WTC11 (cell line): ENCODE results near the gene SH3GL3. TPM values are rescaled to one million over a fixed set of nuclear protein-coding genes. Genes with fewer than 3 reads are reported as not detected.

Experiments used
- ATAC-seq: fragments of 200-7000 bp; cut with Tn5 transposase; 2 replicates; pipeline ENCODE4 v1.10.0; 2021; ENCODE audit warnings: mild to moderate bottlenecking, moderate library complexity
- CTCF ChIA-PET: fragments of 300-600 bp; sonication (Branson Sonifier 250); formaldehyde crosslinking; loops from one replicate; lab custom pipeline; 2021; ENCODE audit warnings: antibody characterized with exemption; lab: Charles Lee
- POLR2A ChIA-PET: fragments of 350-600 bp; sonication (Branson Sonifier 250); formaldehyde crosslinking; loops from one replicate; lab custom pipeline; 2021; ENCODE audit warnings: antibody characterized with exemption; lab: Charles Lee
- DNase-seq: peaks from one replicate; pipeline ENCODE4 v3.0.0; 2021; ENCODE audit warnings: low spot score
- H3K27ac Mint-ChIP-seq: 2 replicates; pipeline ENCODE4 v1.8.0; 2021; ENCODE audit warnings: mixed read lengths
- H3K27me3 Mint-ChIP-seq: 2 replicates; pipeline ENCODE4 v1.8.0; 2021; ENCODE audit warnings: low read depth, mild to moderate bottlenecking, moderate library complexity, mixed read lengths
- H3K36me3 Mint-ChIP-seq: 2 replicates; pipeline ENCODE4 v1.8.0; 2021; ENCODE audit warnings: mixed read lengths
- H3K4me1 Mint-ChIP-seq: 2 replicates; pipeline ENCODE4 v1.8.0; 2022; ENCODE audit warnings: mixed read lengths
- H3K4me3 Mint-ChIP-seq: 2 replicates; pipeline ENCODE4 v1.8.0; 2021; ENCODE audit warnings: mild to moderate bottlenecking, moderate library complexity, mixed read lengths
- H3K9me3 Mint-ChIP-seq: 2 replicates; pipeline ENCODE4 v1.8.0; 2021; ENCODE audit warnings: mixed read lengths
- CREM ChIP-seq: sonication (generic); formaldehyde crosslinking; IDR thresholded peaks from 2 replicates; pipeline ENCODE4 v1.8.1; 2022; ENCODE audit warnings: mild to moderate bottlenecking, missing genetic modification reagents, moderate library complexity
- ETV6 ChIP-seq: sonication (generic); formaldehyde crosslinking; IDR thresholded peaks from 2 replicates; pipeline ENCODE4 v1.8.1; 2022; ENCODE audit warnings: mild to moderate bottlenecking, missing genetic modification reagents
- IRF2 ChIP-seq: sonication (generic); formaldehyde crosslinking; IDR thresholded peaks from 2 replicates; pipeline ENCODE4 v1.8.0; 2022; ENCODE audit warnings: low read depth, missing genetic modification reagents, borderline replicate concordance
- KAT7 ChIP-seq: sonication (generic); formaldehyde crosslinking; IDR thresholded peaks from 2 replicates; pipeline ENCODE4 v1.8.1; 2023; ENCODE audit warnings: missing genetic modification reagents, mild to moderate bottlenecking, borderline replicate concordance
- MXD4 ChIP-seq: fragments of 250-450 bp; sonication (Bioruptor Pico); IDR thresholded peaks from 2 replicates; pipeline ENCODE4 v1.8.0; 2021; ENCODE audit warnings: mild to moderate bottlenecking, moderate library complexity, borderline replicate concordance
- NFE2L1 ChIP-seq: sonication (generic); formaldehyde crosslinking; IDR thresholded peaks from 2 replicates; pipeline ENCODE4 v1.8.1; 2023; ENCODE audit warnings: missing genetic modification reagents
- TEAD4 ChIP-seq: sonication (generic); formaldehyde crosslinking; IDR thresholded peaks from 2 replicates; pipeline ENCODE4 v1.8.0; 2022; ENCODE audit warnings: mild to moderate bottlenecking, missing genetic modification reagents
- ZNF396 ChIP-seq: fragments of 250-450 bp; sonication (Bioruptor Pico); IDR thresholded peaks from 2 replicates; pipeline ENCODE4 v1.8.0; 2021; ENCODE audit warnings: mild to moderate bottlenecking, moderate library complexity, borderline replicate concordance
- ZNF416 ChIP-seq: fragments of 250-450 bp; sonication (Bioruptor Pico); IDR thresholded peaks from 2 replicates; pipeline ENCODE4 v1.9.0; 2021; ENCODE audit warnings: mild to moderate bottlenecking, inconsistent platforms
- ZNF423 ChIP-seq: fragments of 250-450 bp; sonication (Bioruptor Pico); IDR thresholded peaks from 2 replicates; pipeline ENCODE4 v2.1.2; 2022; ENCODE audit warnings: mild to moderate bottlenecking, moderate library complexity
- ZNF671 ChIP-seq: fragments of 250-450 bp; sonication (Bioruptor Pico); IDR thresholded peaks from 2 replicates; pipeline ENCODE4 v1.8.0; 2021; ENCODE audit warnings: mild to moderate bottlenecking
- total RNA-seq: library from RNA; stranded (reverse); gene quantifications from 3 replicates; pipeline ENCODE4 v1.2.3, GENCODE V29; 2021
- TF ChIP-seq, protein P1 (sequence below): fragments of 200-600 bp; IDR thresholded peaks from 2 replicates; pipeline ENCODE4 v1.8.0; 2022; ENCODE audit warnings: antibody characterized with exemption
- TF ChIP-seq, protein P2 (sequence below): sonication (generic); formaldehyde crosslinking; IDR thresholded peaks from 2 replicates; pipeline ENCODE4 v1.8.1; 2022; ENCODE audit warnings: missing genetic modification reagents, borderline replicate concordance
- TF ChIP-seq, protein P3 (sequence below): fragments of 250-450 bp; sonication (Bioruptor Pico); IDR thresholded peaks from 2 replicates; pipeline ENCODE4 v1.9.0; 2021; ENCODE audit warnings: mild to moderate bottlenecking
- TF ChIP-seq, protein P4 (sequence below): sonication (generic); formaldehyde crosslinking; IDR thresholded peaks from 2 replicates; pipeline ENCODE4 v1.8.0; 2022; ENCODE audit warnings: mild to moderate bottlenecking, missing genetic modification reagents
- TF ChIP-seq, protein P5 (sequence below): sonication (generic); formaldehyde crosslinking; IDR thresholded peaks from 2 replicates; pipeline ENCODE4 v1.8.1; 2023; ENCODE audit warnings: mild to moderate bottlenecking, missing genetic modification reagents, moderate library complexity
- TF ChIP-seq, protein P6 (sequence below): fragments of 250-450 bp; sonication (Bioruptor Pico); IDR thresholded peaks from 2 replicates; pipeline ENCODE4 v1.9.0; 2021; ENCODE audit warnings: mild to moderate bottlenecking, borderline replicate concordance

Gene SH3GL3
- total RNA-seq, 1 experiment from 2014 or later, result 9.2 TPM

DNA sequence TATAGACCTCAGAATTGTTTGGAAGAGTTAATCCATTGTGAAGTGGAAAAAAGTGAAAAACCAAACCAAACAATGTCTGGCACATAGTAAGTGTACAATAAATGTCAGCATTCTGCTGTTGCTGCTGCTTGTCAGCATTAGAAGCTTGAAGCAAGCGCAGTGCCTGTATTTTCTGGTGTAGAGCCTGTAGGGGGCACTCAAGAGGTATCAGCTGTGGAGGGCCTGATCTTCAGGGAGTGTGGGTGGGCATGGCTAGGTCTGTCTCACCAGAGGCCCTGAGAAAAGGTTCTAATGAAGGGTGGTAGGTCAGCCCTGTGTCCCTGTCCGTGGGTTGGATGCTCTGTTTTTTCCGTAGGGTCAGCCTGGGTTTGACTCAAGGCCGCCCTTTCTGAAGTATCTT is 210.4 kb downstream of the SH3GL3 start:
- ATAC-seq (peak; percentile 19), DNase-seq (peak; percentile 48)
- TF ChIP-seq, protein P1, sequence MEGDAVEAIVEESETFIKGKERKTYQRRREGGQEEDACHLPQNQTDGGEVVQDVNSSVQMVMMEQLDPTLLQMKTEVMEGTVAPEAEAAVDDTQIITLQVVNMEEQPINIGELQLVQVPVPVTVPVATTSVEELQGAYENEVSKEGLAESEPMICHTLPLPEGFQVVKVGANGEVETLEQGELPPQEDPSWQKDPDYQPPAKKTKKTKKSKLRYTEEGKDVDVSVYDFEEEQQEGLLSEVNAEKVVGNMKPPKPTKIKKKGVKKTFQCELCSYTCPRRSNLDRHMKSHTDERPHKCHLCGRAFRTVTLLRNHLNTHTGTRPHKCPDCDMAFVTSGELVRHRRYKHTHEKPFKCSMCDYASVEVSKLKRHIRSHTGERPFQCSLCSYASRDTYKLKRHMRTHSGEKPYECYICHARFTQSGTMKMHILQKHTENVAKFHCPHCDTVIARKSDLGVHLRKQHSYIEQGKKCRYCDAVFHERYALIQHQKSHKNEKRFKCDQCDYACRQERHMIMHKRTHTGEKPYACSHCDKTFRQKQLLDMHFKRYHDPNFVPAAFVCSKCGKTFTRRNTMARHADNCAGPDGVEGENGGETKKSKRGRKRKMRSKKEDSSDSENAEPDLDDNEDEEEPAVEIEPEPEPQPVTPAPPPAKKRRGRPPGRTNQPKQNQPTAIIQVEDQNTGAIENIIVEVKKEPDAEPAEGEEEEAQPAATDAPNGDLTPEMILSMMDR, result peak; percentile 45; the same call in 1 of the 2 replicates
- TF ChIP-seq, protein P2, sequence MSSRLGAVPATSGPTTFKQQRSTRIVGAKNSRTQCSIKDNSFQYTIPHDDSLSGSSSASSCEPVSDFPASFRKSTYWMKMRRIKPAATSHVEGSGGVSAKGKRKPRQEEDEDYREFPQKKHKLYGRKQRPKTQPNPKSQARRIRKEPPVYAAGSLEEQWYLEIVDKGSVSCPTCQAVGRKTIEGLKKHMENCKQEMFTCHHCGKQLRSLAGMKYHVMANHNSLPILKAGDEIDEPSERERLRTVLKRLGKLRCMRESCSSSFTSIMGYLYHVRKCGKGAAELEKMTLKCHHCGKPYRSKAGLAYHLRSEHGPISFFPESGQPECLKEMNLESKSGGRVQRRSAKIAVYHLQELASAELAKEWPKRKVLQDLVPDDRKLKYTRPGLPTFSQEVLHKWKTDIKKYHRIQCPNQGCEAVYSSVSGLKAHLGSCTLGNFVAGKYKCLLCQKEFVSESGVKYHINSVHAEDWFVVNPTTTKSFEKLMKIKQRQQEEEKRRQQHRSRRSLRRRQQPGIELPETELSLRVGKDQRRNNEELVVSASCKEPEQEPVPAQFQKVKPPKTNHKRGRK (CRISPR knock-in tag), result no peak
- TF ChIP-seq, protein P3, sequence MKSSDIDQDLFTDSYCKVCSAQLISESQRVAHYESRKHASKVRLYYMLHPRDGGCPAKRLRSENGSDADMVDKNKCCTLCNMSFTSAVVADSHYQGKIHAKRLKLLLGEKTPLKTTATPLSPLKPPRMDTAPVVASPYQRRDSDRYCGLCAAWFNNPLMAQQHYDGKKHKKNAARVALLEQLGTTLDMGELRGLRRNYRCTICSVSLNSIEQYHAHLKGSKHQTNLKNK (CRISPR knock-in tag), result no peak
- TF ChIP-seq IRF2 (CRISPR knock-in tag) (no peak), CREM (CRISPR knock-in tag) (no peak)
- TF ChIP-seq, protein P4, sequence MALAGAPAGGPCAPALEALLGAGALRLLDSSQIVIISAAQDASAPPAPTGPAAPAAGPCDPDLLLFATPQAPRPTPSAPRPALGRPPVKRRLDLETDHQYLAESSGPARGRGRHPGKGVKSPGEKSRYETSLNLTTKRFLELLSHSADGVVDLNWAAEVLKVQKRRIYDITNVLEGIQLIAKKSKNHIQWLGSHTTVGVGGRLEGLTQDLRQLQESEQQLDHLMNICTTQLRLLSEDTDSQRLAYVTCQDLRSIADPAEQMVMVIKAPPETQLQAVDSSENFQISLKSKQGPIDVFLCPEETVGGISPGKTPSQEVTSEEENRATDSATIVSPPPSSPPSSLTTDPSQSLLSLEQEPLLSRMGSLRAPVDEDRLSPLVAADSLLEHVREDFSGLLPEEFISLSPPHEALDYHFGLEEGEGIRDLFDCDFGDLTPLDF (CRISPR knock-in tag), result no peak
- Mint-ChIP-seq H3K4me3 (no peak overlapping the region), H3K4me1 (peaks cover 4% of the 10 kb centered on the region; the same call in 1 of the 2 replicates), H3K27ac (no peak overlapping the region), H3K9me3 (no peaks in the 10 kb centered on the region), H3K36me3 (no peaks in the 10 kb centered on the region), H3K27me3 (peaks cover 42% of the 10 kb centered on the region)
- POLR2A ChIA-PET, result no interaction called here
- CTCF ChIA-PET, result interaction anchor here (0.6 to 2.1 kb wide), 27 partner anchors 8 to 475 kb away, joined by 3 to 16 read pairs (median 4); partner anchors contain the start of gene SH3GL3

DNA sequence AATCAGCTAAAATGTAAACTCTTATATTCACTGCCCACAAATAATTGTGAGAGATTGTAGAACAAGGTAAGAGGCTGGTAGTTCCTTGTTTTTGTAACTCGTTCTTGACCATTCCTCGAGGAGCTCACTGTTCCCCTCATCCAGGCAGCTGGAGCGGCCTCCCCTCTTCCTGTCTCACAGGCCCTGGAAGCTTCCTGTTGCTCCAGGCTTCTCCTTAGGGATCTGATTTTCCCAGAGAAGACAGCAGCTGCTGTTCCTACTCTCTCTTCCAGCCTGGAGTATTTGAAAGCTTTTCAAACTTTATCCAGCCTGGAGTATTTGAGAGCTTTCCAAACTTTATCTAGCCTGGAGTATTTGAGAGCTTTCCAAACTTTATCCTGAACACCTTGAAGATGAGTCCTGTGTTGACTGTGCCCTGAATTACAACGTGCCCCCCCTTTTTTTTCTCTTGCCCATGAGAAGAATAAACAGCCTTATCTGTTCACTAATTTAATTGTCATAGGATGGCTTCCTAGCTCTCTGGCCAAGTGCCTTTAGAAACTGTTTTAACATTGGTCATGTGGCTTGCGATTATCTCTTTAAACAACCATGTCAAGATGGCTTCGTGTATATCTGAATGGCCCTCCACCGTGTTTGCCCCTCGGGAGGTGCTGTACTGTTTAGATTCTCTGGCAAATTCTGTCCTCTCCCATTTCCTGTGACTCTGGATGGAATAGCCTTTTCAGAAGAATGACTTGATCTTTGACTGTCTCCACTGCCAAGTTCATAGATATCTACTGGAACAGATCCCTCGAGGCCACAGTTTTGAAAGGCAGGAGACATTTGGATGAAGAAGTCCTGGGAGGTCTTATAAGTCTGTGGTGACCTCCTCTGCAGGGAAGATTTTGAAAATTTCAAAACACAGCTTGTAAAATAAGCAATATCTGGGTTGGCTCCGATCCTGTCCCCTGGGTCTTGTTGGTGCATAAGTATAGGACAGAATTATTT is 211.6 kb downstream of the SH3GL3 start:
- H3K4me1 Mint-ChIP-seq, result no peaks in the 10 kb centered on the region
- ATAC-seq (no peak), DNase-seq (no peak)
- ChIA-PET POLR2A (no interaction called here), CTCF (interaction anchor here (0.7 to 2.1 kb wide), 12 partner anchors 9 to 410 kb away, joined by 3 to 16 read pairs (median 5); no protein-coding TSS in a partner anchor)
- H3K4me3 Mint-ChIP-seq, result no peak overlapping the region
- no peak overlapping the region for H3K27ac Mint-ChIP-seq
- peaks cover 34% of the 10 kb centered on the region for H3K27me3 Mint-ChIP-seq
- TF ChIP-seq, protein P2 (CRISPR knock-in tag), result no peak
- TF ChIP-seq, protein P5, sequence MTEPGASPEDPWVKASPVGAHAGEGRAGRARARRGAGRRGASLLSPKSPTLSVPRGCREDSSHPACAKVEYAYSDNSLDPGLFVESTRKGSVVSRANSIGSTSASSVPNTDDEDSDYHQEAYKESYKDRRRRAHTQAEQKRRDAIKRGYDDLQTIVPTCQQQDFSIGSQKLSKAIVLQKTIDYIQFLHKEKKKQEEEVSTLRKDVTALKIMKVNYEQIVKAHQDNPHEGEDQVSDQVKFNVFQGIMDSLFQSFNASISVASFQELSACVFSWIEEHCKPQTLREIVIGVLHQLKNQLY (CRISPR knock-in tag), result no peak
- TF ChIP-seq ZNF671 (no peak), NFE2L1 (no peak), TEAD4 (CRISPR knock-in tag) (no peak), ZNF416 (no peak), MXD4 (no peak), ZNF423 (CRISPR knock-in tag) (no peak), ETV6 (CRISPR knock-in tag) (no peak), KAT7 (CRISPR knock-in tag) (no peak), ZNF396 (CRISPR knock-in tag) (no peak)
- TF ChIP-seq, protein P6, sequence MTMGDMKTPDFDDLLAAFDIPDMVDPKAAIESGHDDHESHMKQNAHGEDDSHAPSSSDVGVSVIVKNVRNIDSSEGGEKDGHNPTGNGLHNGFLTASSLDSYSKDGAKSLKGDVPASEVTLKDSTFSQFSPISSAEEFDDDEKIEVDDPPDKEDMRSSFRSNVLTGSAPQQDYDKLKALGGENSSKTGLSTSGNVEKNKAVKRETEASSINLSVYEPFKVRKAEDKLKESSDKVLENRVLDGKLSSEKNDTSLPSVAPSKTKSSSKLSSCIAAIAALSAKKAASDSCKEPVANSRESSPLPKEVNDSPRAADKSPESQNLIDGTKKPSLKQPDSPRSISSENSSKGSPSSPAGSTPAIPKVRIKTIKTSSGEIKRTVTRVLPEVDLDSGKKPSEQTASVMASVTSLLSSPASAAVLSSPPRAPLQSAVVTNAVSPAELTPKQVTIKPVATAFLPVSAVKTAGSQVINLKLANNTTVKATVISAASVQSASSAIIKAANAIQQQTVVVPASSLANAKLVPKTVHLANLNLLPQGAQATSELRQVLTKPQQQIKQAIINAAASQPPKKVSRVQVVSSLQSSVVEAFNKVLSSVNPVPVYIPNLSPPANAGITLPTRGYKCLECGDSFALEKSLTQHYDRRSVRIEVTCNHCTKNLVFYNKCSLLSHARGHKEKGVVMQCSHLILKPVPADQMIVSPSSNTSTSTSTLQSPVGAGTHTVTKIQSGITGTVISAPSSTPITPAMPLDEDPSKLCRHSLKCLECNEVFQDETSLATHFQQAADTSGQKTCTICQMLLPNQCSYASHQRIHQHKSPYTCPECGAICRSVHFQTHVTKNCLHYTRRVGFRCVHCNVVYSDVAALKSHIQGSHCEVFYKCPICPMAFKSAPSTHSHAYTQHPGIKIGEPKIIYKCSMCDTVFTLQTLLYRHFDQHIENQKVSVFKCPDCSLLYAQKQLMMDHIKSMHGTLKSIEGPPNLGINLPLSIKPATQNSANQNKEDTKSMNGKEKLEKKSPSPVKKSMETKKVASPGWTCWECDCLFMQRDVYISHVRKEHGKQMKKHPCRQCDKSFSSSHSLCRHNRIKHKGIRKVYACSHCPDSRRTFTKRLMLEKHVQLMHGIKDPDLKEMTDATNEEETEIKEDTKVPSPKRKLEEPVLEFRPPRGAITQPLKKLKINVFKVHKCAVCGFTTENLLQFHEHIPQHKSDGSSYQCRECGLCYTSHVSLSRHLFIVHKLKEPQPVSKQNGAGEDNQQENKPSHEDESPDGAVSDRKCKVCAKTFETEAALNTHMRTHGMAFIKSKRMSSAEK, result no peak
- H3K36me3 Mint-ChIP-seq, result no peaks in the 10 kb centered on the region
- no peaks in the 10 kb centered on the region for H3K9me3 Mint-ChIP-seq
